Lower leg skin (tissue), 3 donors: ENCODE measurements around the gene IYD.

Experiments
- POLR2A ChIP-seq, 2 donors: fragments of 450-650 bp; IDR thresholded peaks; one replicate each; pipeline ENCODE4 v1.6.1; 2016 to 2017; ENCODE audit warnings: antibody characterized with exemption in 2 of 2, mild to moderate bottlenecking in 1 of 2, moderate library complexity in 1 of 2
- TF ChIP-seq, protein P1 (sequence below), 3 donors: fragments of 450-650 bp; IDR thresholded peaks; one replicate each; pipeline ENCODE4 v1.5.1; 2016; ENCODE audit warnings: antibody characterized with exemption in 3 of 3, mild to moderate bottlenecking in 3 of 3, moderate library complexity in 2 of 3

DNA sequence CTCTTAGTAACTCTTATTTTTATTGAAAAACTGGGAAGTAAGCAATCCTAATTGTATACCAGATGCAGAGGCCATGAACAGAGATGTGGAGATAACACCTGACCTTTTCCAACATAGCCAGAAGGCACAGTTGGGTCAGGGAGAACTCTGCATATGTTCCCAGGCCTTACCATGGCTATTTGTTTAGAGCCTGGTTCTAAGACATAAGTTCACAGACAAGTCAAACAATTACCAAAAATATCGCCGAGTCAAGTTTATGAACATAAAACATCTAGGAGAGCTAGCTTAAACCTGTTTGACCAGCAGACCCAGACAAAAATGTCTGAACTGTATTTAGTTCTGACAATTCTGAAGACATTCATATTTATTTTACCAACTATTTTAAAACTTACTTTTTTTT lies 26.7 kb upstream of the IYD start:
- TF ChIP-seq, protein P1, sequence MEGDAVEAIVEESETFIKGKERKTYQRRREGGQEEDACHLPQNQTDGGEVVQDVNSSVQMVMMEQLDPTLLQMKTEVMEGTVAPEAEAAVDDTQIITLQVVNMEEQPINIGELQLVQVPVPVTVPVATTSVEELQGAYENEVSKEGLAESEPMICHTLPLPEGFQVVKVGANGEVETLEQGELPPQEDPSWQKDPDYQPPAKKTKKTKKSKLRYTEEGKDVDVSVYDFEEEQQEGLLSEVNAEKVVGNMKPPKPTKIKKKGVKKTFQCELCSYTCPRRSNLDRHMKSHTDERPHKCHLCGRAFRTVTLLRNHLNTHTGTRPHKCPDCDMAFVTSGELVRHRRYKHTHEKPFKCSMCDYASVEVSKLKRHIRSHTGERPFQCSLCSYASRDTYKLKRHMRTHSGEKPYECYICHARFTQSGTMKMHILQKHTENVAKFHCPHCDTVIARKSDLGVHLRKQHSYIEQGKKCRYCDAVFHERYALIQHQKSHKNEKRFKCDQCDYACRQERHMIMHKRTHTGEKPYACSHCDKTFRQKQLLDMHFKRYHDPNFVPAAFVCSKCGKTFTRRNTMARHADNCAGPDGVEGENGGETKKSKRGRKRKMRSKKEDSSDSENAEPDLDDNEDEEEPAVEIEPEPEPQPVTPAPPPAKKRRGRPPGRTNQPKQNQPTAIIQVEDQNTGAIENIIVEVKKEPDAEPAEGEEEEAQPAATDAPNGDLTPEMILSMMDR (IDR thresholded peaks at IDR 0.05) = no peak
- no peak for TF ChIP-seq POLR2A (IDR thresholded peaks at IDR 0.05)
